GM12878 (cell line): ENCODE measurements around the gene MAPKAPK2. TPM values are rescaled to one million over a fixed set of nuclear protein-coding genes. Genes with fewer than 3 reads are reported as not detected.

Experiments used
- ATAC-seq: fragments of 200-7000 bp; cut with Tn5 transposase; 3 replicates; pipeline ENCODE4 v1.9.1; 2020; ENCODE audit warnings: mild to moderate bottlenecking, moderate library complexity
- BruUV-seq: library from RNA; stranded (reverse); fragments of 400-500 nt; replicated peaks from 2 replicates; lab custom pipeline; 2021; lab: Mats Ljungman, UMichigan
- CTCF ChIA-PET: fragments of 300-600 bp; sonication (Branson Sonifier 250); formaldehyde crosslinking; extraction: SDS; loops from one replicate; lab custom pipeline; 2021; ENCODE audit warnings: inconsistent platforms; lab: Yijun Ruan, JAX
- POLR2A ChIA-PET: fragments of 350-600 bp; formaldehyde crosslinking; extraction: SDS; loops from one replicate; lab custom pipeline; 2021; ENCODE audit warnings: inconsistent platforms; lab: Charles Lee
- RAD21 ChIA-PET: fragments of 300-600 bp; sonication (Branson Sonifier 250); formaldehyde crosslinking; loops from one replicate; lab custom pipeline; 2023; ENCODE audit warnings: antibody characterized with exemption; ENCODE audit not compliant: unreplicated experiment; lab: Charles Lee
- SMC1A ChIA-PET: fragments of 300-600 bp; sonication (Branson Sonifier 250); formaldehyde crosslinking; loops from one replicate; lab custom pipeline; 2023; ENCODE audit not compliant: unreplicated experiment, uncharacterized antibody; lab: Charles Lee
- DNase-seq: peaks from one replicate; pipeline ENCODE4 v3.0.0-alpha.2; 2011; ENCODE audit warnings: low read depth, low spot score
- FAIRE-seq: peaks from 3 replicates; lab custom pipeline; 2011; peaks lifted over from hg19 to GRCh38; lab: Jason Lieb, UNC
- H2AFZ ChIP-seq: 2 replicates; pipeline ENCODE4 v1.6.0; 2011; ENCODE audit warnings: low read depth, low read length, control low read depth; ENCODE audit not compliant: control insufficient read depth
- H3K27ac ChIP-seq: 2 replicates; pipeline ENCODE4 v1.5.1; 2011; ENCODE audit warnings: control low read depth; ENCODE audit not compliant: control insufficient read depth, insufficient read depth
- H3K27me3 ChIP-seq, 2 experiments: replicated peaks in 1 of 2; 2 replicates each; pipeline versions ENCODE4 v1.6.0 to v1.6.1; 2011; ENCODE audit warnings: low read length in 1 of 2; ENCODE audit not compliant: control insufficient read depth in 2 of 2, insufficient read depth in 2 of 2
- H3K36me3 ChIP-seq, 2 experiments: 2 replicates each; pipeline ENCODE4 v1.5.1; 2011; ENCODE audit warnings: low read length in 1 of 2; ENCODE audit not compliant: control insufficient read depth in 2 of 2, insufficient read depth in 2 of 2
- H3K4me1 ChIP-seq: 2 replicates; pipeline ENCODE4 v1.6.1; 2011; ENCODE audit warnings: mild to moderate bottlenecking, low read length, moderate library complexity, mixed read lengths; ENCODE audit not compliant: control insufficient read depth, insufficient read depth
- H3K4me2 ChIP-seq: 2 replicates; pipeline ENCODE4 v1.6.0; 2011; ENCODE audit warnings: control low read depth; ENCODE audit not compliant: control insufficient read depth, insufficient read depth
- H3K4me3 ChIP-seq: fragments of 200-600 bp; sonication (generic); 2 replicates; pipeline ENCODE4 v1.5.1; 2016
- H3K79me2 ChIP-seq: 2 replicates; pipeline ENCODE4 v1.6.0; 2011; ENCODE audit warnings: low read length; ENCODE audit not compliant: control insufficient read depth, insufficient read depth
- H3K9ac ChIP-seq: 2 replicates; pipeline ENCODE4 v1.8.0; 2011; ENCODE audit warnings: low read length, control low read depth, mixed read lengths; ENCODE audit not compliant: control insufficient read depth, insufficient read depth
- H3K9me3 ChIP-seq: replicated peaks from 3 replicates; pipeline ENCODE4 v1.5.1; 2011; ENCODE audit warnings: mild to moderate bottlenecking, low read length; ENCODE audit not compliant: control insufficient read depth, insufficient read depth
- H4K20me1 ChIP-seq: 2 replicates; pipeline ENCODE4 v1.6.0; 2011; ENCODE audit not compliant: control insufficient read depth, insufficient read depth
- EGR1 ChIP-seq, 2 experiments: IDR thresholded peaks; 1 replicate in 1 of 2; 2 replicates in 1 of 2; pipeline ENCODE4 v1.6.1; 2011 to 2012; ENCODE audit warnings: low read depth in 2 of 2, low read length in 2 of 2, borderline replicate concordance in 1 of 2, mild to moderate bottlenecking in 1 of 2, moderate library complexity in 1 of 2
- HCFC1 ChIP-seq: fragments of 150-350 bp; IDR thresholded peaks from 2 replicates; pipeline ENCODE4 v1.6.1; 2014; ENCODE audit warnings: low read length
- MEF2A ChIP-seq: IDR thresholded peaks from 2 replicates; pipeline ENCODE4 v1.6.1; 2011; ENCODE audit warnings: low read depth, mild to moderate bottlenecking, low read length, moderate library complexity; ENCODE audit not compliant: insufficient read depth
- RUNX3 ChIP-seq: IDR thresholded peaks from 2 replicates; pipeline ENCODE4 v1.6.1; 2012; ENCODE audit warnings: low read length, inconsistent platforms
- SREBF2 ChIP-seq: IDR thresholded peaks from 2 replicates; pipeline ENCODE4 v1.6.1; 2012; ENCODE audit warnings: mild to moderate bottlenecking, low read length
- SUPT20H ChIP-seq: IDR thresholded peaks from 2 replicates; pipeline ENCODE4 v1.6.1; 2011; ENCODE audit warnings: low read depth, mild to moderate bottlenecking, low read length, moderate library complexity, borderline replicate concordance; ENCODE audit not compliant: control insufficient read depth
- ZBTB40 ChIP-seq: fragments of 450-650 bp; IDR thresholded peaks from 2 replicates; pipeline ENCODE4 v1.6.1; 2016; ENCODE audit warnings: mild to moderate bottlenecking, moderate library complexity, borderline replicate concordance
- ZNF622 ChIP-seq: fragments of 450-650 bp; IDR thresholded peaks from 2 replicates; pipeline ENCODE4 v1.6.1; 2017; ENCODE audit warnings: mild to moderate bottlenecking, inconsistent platforms
- WGBS: methylation state at CpG from one replicate; pipeline ENCODE4 v1.1.6; 2016; ENCODE audit warnings: low lambda C conversion rate; ENCODE audit not compliant: insufficient replicate concordance, insufficient coverage; ENCODE audit errors: missing lambda C conversion rate; 5-methylcytosine and 5-hydroxymethylcytosine counted together
- in situ Hi-C: fragments of 300-500 bp; cut with MboI; formaldehyde crosslinking; loops from 9 replicates; pipeline ENCODE4 v1.14.3; 2018; ENCODE audit warnings: mixed read lengths
- intact Hi-C: fragments of 100-400 bp; cut with micrococcal nuclease; formaldehyde crosslinking; loops from one replicate; pipeline ENCODE4 v1.14.2; 2022; ENCODE audit not compliant: unreplicated experiment
- polyA plus RNA-seq, 11 experiments: library from polyadenylated mRNA; depleted of rRNA in 4 of 11; unstranded in 6 of 11; stranded (reverse) in 5 of 11; fragments of >200 nt; fragmentation: Nextera tagmentation in 4 of 11; fragmentation: Illumina TruSeq in 1 of 11; extraction: Ambion mirVana in 4 of 11; extraction: Trizol in 1 of 11; gene quantifications; 1 replicate in 1 of 11; 2 replicates in 10 of 11; pipeline versions ENCODE4 v1.2.1 to v1.2.3, GENCODE V29; 2011 to 2016; ENCODE audit warnings: inconsistent platforms in 2 of 11, missing spikeins in 2 of 11, low read depth in 1 of 11
- total RNA-seq, 4 experiments: library from RNA; depleted of rRNA in 3 of 4; stranded (reverse); fragments of >200 nt in 3 of 4; fragmentation: Illumina TruSeq in 1 of 4; extraction: Trizol in 1 of 4; gene quantifications; 2 replicates each; pipeline versions ENCODE4 v1.2.1 to v1.2.3, GENCODE V29; 2013 to 2021

MAPKAPK2 gene
- total and polyA plus RNA-seq, 10 of the 15 experiments (the other 5 are each of a cell fraction or from before 2014, with no cell fraction given): 0.72 to 92.2 (median 49.3) TPM

GRCh38 chr1:206751891-206752290 lies 67.2 kb downstream of the MAPKAPK2 start:
- DNase-seq (no peak), FAIRE-seq (no peak), ATAC-seq (no peak)
- Histone ChIP-seq H3K4me2 (no peak overlapping the region), H3K79me2 (no peaks in the 10 kb centered on the region), H3K36me3 (no peaks in the 10 kb centered on the region), H4K20me1 (no peaks in the 10 kb centered on the region), H3K9ac (no peak overlapping the region), H3K9me3 (no peaks in the 10 kb centered on the region), H3K4me3 (no peak overlapping the region), H3K27ac (no peak overlapping the region), H3K27me3 (no peaks in the 10 kb centered on the region), H2AFZ (no peak overlapping the region)
- 77% methylated on average over 5 of the region's 5 CpGs for WGBS
- in situ Hi-C loops (no loop called here), intact Hi-C loops (no loop called here)
- POLR2A ChIA-PET: no interaction called here
- SMC1A ChIA-PET: no interaction called here
- RAD21 ChIA-PET: no interaction called here
- BruUV-seq: no TSS peak
- CTCF ChIA-PET: no interaction called here
- TF ChIP-seq ZNF622: no peak
- TF ChIP-seq HCFC1: no peak
- no peak for TF ChIP-seq SUPT20H
- TF ChIP-seq ZBTB40: no peak
- no peak for TF ChIP-seq RUNX3
- TF ChIP-seq SREBF2: no peak
- no peak for TF ChIP-seq EGR1 (IDR thresholded peaks at IDR 0.05; ENCODE audit: borderline replicate concordance in 1 of 2, low read depth in 2 of 2, low read length in 2 of 2)
- no peak for TF ChIP-seq MEF2A
- TF ChIP-seq, all 136 proteins: peak for 0
- no peaks in the 10 kb centered on the region for H3K4me1 ChIP-seq
